ENCODE results near the gene HACD4. TPM values are rescaled to one million over a fixed set of nuclear protein-coding genes. Genes with fewer than 3 reads are reported as not detected.

HACD4 gene
- total RNA-seq, 2 donors from 2014 or later: 2.4 to 3.1 TPM

DNA sequence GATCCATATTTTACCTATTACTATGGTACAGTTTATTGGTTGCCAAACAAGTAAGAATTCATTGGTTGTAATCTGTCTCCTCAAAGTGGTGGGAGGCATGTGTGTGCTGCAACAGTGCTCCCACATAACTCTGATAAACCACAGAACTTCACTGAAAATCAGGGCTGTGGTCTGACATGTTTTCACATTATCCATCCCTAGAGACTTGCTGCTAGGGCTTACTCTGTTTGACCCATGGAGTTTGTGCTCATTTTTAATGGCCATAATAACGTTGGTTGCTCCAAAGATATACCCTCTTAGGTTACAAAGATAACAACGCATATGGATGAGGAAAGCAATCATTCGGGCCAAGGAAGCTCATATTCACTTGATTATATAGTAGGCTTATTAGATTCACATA, 37.0 kb downstream of the HACD4 start:
- H3K36me3 ChIP-seq: no peaks in the 10 kb centered on the region
- DNase-seq (ENCODE audit: low spot score): no peak
- no peaks in the 10 kb centered on the region for H3K4me1 ChIP-seq (replicated peaks)
- 87% methylated on average over 3 of the region's 3 CpGs for WGBS
- no peak overlapping the region for H3K4me3 ChIP-seq
- TF ChIP-seq CTCF (IDR thresholded peaks at IDR 0.05) (no peak), POLR2AphosphoS5 (IDR thresholded peaks at IDR 0.05) (no peak), POLR2A (IDR thresholded peaks at IDR 0.05) (no peak)
- intact Hi-C loops (cut with DNase I): no loop called here
- H3K27me3 ChIP-seq (replicated peaks; ENCODE audit: insufficient read depth): no peaks in the 10 kb centered on the region
- H3K27ac ChIP-seq: no peak overlapping the region
- no peaks in the 10 kb centered on the region for H3K9me3 ChIP-seq

DNA sequence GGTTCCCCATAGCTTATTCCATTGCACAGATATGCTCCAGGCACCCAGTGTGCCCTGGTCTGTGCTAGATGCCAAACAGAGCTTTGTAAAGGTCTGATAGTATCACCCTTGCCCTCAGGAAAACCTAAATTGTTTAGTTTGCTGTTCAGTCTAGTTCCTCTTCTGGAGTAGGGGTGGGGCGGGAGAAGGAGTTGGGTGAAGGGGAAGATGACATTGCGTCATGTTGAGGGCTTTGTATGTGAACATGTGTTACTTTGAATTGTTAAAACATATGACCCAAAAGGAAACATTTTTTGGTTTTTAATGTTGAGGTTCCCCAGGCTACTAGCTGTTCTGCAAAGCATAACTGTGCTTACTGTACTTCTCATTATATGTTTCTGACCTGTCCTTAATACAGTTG, 40.6 kb downstream of the HACD4 start:
- Histone ChIP-seq H3K27ac (no peak overlapping the region), H3K9me3 (no peaks in the 10 kb centered on the region), H3K4me1 (replicated peaks) (no peaks in the 10 kb centered on the region), H3K27me3 (replicated peaks; ENCODE audit: insufficient read depth) (no peaks in the 10 kb centered on the region), H3K4me3 (no peak overlapping the region), H3K36me3 (no peaks in the 10 kb centered on the region)
- 96% methylated on average over 2 of the region's 2 CpGs for WGBS
- DNase-seq (ENCODE audit: low spot score): no peak
- intact Hi-C loops (cut with DNase I): no loop called here
- TF ChIP-seq POLR2A (IDR thresholded peaks at IDR 0.05) (no peak), CTCF (IDR thresholded peaks at IDR 0.05) (no peak), POLR2AphosphoS5 (IDR thresholded peaks at IDR 0.05) (no peak)

DNA sequence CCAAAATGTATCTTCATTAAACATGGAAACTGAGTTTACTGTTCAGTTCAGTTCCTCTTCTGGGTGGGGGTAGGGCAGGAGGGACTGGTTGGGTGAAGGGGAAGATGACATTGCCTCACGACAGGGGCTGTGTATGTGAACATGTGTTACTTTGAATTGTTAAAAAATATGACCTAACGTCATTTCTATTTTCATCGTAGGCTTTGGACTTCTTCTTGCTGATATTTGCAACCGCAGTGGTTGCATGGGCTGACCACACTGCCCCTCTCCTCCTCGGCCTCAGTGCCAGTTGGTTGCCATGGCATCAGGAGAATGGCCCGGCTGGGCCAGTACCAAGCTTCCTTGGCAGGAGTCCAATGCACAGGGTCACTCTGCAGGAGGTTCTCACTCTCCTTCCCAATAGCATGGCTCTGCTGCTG, 41.5 kb downstream of the HACD4 start:
- DNase-seq (ENCODE audit: low spot score): peak; percentile 9
- 85% methylated on average over 6 of the region's 6 CpGs for WGBS
- H3K4me1 ChIP-seq (replicated peaks): no peaks in the 10 kb centered on the region
- intact Hi-C loops (cut with DNase I): loop anchor here (10.0 kb wide), 1 partner anchor 105 kb away; no protein-coding TSS in a partner anchor
- H3K4me3 ChIP-seq: no peak overlapping the region
- no peaks in the 10 kb centered on the region for H3K36me3 ChIP-seq
- H3K9me3 ChIP-seq: no peaks in the 10 kb centered on the region
- no peaks in the 10 kb centered on the region for H3K27me3 ChIP-seq (replicated peaks; ENCODE audit: insufficient read depth)
- no peak for TF ChIP-seq POLR2AphosphoS5 (IDR thresholded peaks at IDR 0.05)
- no peak for TF ChIP-seq CTCF (IDR thresholded peaks at IDR 0.05)
- TF ChIP-seq POLR2A (IDR thresholded peaks at IDR 0.05): no peak
- H3K27ac ChIP-seq: no peak overlapping the region

GRCh38 chr9:20988671-20989315, 42.6 kb downstream of the HACD4 start:
- no peak for DNase-seq (ENCODE audit: low spot score)
- no peak for TF ChIP-seq POLR2A (IDR thresholded peaks at IDR 0.05)
- TF ChIP-seq POLR2AphosphoS5 (IDR thresholded peaks at IDR 0.05): no peak
- TF ChIP-seq CTCF (IDR thresholded peaks at IDR 0.05): no peak
- WGBS: 27% methylated on average over 3 of the region's 3 CpGs
- Histone ChIP-seq H3K9me3 (no peaks in the 10 kb centered on the region), H3K27ac (no peak overlapping the region), H3K36me3 (no peaks in the 10 kb centered on the region), H3K27me3 (replicated peaks; ENCODE audit: insufficient read depth) (no peaks in the 10 kb centered on the region), H3K4me3 (no peak overlapping the region), H3K4me1 (replicated peaks) (no peaks in the 10 kb centered on the region)
- intact Hi-C loops (cut with DNase I): loop anchor here (10.0 kb wide), 1 partner anchor 106 kb away; no protein-coding TSS in a partner anchor

DNA sequence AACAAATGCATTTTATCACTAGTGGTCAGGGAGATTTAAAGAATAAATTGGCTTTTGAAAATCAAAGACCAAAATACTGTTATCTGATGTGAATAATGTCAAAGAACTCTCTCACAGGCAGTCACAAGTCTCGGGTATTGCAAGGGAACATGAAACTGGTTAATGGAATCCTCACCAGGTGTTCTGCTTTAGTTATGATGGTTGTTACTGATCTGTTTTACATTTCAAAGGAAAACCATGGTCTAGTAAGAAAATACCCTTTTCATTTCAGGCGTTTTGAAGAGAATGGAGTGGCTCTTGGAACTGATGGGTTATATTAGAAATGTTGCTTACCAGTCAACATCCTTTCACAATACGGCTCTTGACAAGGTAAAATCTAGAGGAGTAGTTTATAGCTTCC, 43.4 kb downstream of the HACD4 start:
- Histone ChIP-seq H3K36me3 (no peaks in the 10 kb centered on the region), H3K4me1 (replicated peaks) (no peaks in the 10 kb centered on the region), H3K4me3 (no peak overlapping the region), H3K27ac (no peak overlapping the region), H3K9me3 (no peaks in the 10 kb centered on the region), H3K27me3 (replicated peaks; ENCODE audit: insufficient read depth) (no peaks in the 10 kb centered on the region)
- no peak for TF ChIP-seq CTCF (IDR thresholded peaks at IDR 0.05)
- no peak for TF ChIP-seq POLR2A (IDR thresholded peaks at IDR 0.05)
- TF ChIP-seq POLR2AphosphoS5 (IDR thresholded peaks at IDR 0.05): no peak
- intact Hi-C loops (cut with DNase I): loop anchor here (10.0 kb wide), 1 partner anchor 107 kb away; no protein-coding TSS in a partner anchor
- no peak for DNase-seq (ENCODE audit: low spot score)
- 50% methylated on average over 3 of the region's 3 CpGs for WGBS
